SK-N-SH (cell line): ENCODE measurements around the gene OR8H3.

Experiments used
- FOXM1 ChIP-seq: IDR thresholded peaks from 2 replicates; pipeline ENCODE4 v1.4.0; 2012; ENCODE audit warnings: low read depth, mild to moderate bottlenecking
- GATA2 ChIP-seq: sonication (generic); formaldehyde crosslinking; IDR thresholded peaks from 2 replicates; pipeline ENCODE4 v1.5.0; 2020; ENCODE audit warnings: mild to moderate bottlenecking, missing genetic modification reagents
- POLR2AphosphoS5 ChIP-seq: IDR thresholded peaks from 2 replicates; pipeline ENCODE4 v1.6.1; 2012; ENCODE audit warnings: low read depth, low read length
- REST ChIP-seq: IDR thresholded peaks from 2 replicates; pipeline ENCODE4 v1.6.1; 2012; ENCODE audit warnings: mild to moderate bottlenecking, low read depth, low read length, moderate library complexity
- YY1 ChIP-seq: IDR thresholded peaks from 2 replicates; pipeline ENCODE4 v1.4.0; 2012; ENCODE audit warnings: low read depth, mild to moderate bottlenecking

- TF ChIP-seq REST (no peak), FOXM1 (no peak), POLR2AphosphoS5 (no peak), YY1 (no peak), GATA2 (no peak)
These were observed 32.5 kb upstream of the OR8H3 start for GRCh38 chr11:56089697-56090096.
